Erythroblast (primary cell): ENCODE measurements around the gene UBE2G2.

Source experiments
- DNase-seq, 2 experiments: peaks; one replicate each; lab custom pipeline; 2025; lab: John Stamatoyannopoulos, UW
- GATA1 ChIP-seq: IDR thresholded peaks from 2 replicates; pipeline ENCODE4 v1.6.1; 2011; ENCODE audit warnings: low read depth, mild to moderate bottlenecking, control low read depth, low read length, moderate library complexity
- POLR2A ChIP-seq: IDR thresholded peaks from 2 replicates; pipeline ENCODE4 v1.6.1; 2011; ENCODE audit warnings: mild to moderate bottlenecking, low read length

UBE2G2 gene

DNA sequence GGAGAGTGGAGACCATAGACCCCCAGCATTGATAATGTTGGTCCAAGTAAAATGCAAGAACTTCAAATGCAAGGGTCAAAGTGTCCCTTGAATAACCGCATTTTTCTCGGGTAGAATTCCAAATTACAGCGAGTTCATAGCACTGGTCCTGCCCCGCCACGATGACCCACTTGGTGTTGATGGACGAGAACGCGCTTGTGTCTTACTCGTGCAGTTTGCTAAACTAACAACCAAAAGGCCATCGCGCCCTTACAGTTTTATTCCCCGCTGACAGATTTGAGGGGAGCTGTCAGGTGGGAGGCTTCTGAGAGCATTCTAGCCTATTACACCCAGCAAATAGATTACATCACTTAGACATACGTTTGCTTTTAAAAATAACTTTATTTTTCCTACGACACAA is 72.9 kb downstream of the UBE2G2 start:
- no peak for DNase-seq
- TF ChIP-seq POLR2A (no peak), GATA1 (no peak)

DNA sequence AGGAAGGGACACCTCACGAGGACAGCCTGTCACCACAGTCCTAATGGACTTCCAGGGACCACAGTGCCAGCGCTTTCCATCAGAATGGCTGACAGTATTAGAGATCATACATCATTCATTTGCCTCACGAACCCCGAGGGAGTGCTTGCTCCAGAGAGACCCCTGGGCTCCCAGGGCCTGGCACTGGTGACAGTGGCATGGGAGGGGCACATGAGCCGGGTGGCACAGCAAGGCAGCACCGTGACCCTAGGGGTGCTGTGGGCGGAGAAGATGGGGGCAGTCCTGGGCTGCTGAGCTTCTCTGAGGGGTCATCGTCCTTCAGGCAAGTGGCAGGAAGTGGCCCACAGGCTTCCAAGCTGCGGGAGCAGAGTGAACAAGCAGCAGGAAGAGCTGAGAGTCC is 73.9 kb downstream of the UBE2G2 start:
- TF ChIP-seq POLR2A = no peak
- no peak for TF ChIP-seq GATA1
- DNase-seq = no peak

DNA sequence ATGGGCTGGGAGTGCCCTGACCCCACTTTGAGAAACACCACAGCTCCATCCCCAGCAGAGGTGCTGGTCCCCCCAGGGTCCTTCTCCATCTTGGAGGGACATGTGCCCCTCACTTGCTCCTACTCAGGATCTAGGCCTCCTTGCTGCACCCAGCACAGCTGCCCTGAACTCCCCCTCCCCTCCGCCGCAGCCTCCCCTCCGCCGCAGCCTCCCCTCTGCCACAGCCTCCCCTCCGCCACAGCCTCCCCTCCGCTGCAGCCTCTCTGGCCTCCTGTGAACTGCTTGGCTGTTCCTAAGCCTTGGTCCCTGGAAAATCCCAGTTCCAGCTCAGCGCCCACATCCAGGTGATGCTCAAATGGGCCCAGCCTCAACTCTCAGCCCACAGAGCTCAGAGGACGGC is 74.3 kb downstream of the UBE2G2 start:
- no peak for TF ChIP-seq GATA1
- no peak for TF ChIP-seq POLR2A
- DNase-seq = no peak

DNA sequence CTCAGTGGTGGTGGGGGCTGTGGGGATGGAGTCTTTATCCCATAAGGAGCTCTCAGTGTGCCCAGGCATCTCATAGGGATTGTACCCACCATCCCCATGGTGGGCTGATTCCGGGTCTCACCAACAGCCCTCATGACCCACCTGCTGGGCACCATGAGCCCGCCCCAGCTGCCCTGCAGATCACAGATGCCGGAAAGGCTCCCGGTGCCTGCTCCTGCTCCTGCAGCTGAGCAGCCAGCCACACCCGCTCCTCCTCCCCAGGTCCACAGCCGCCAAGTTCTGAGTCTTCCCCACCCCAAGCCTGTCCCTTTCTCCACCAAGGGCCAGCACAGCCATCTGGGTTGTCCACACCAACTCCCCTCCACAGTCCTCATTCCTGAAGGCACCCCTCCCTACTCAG is 74.8 kb downstream of the UBE2G2 start:
- no peak for TF ChIP-seq GATA1
- no peak for TF ChIP-seq POLR2A
- DNase-seq = no peak

- TF ChIP-seq GATA1 (no peak), POLR2A (no peak)
Observed at GRCh38 chr21:44724926-44725325, 76.7 kb downstream of the UBE2G2 start.

GRCh38 chr21:44724196-44724595 is 77.4 kb downstream of the UBE2G2 start:
- TF ChIP-seq GATA1 (no peak), POLR2A (no peak)
- DNase-seq = no peak

More at GRCh38 chr21:44724926-44725325, 76.7 kb downstream of the UBE2G2 start:
- no peak for DNase-seq

DNA sequence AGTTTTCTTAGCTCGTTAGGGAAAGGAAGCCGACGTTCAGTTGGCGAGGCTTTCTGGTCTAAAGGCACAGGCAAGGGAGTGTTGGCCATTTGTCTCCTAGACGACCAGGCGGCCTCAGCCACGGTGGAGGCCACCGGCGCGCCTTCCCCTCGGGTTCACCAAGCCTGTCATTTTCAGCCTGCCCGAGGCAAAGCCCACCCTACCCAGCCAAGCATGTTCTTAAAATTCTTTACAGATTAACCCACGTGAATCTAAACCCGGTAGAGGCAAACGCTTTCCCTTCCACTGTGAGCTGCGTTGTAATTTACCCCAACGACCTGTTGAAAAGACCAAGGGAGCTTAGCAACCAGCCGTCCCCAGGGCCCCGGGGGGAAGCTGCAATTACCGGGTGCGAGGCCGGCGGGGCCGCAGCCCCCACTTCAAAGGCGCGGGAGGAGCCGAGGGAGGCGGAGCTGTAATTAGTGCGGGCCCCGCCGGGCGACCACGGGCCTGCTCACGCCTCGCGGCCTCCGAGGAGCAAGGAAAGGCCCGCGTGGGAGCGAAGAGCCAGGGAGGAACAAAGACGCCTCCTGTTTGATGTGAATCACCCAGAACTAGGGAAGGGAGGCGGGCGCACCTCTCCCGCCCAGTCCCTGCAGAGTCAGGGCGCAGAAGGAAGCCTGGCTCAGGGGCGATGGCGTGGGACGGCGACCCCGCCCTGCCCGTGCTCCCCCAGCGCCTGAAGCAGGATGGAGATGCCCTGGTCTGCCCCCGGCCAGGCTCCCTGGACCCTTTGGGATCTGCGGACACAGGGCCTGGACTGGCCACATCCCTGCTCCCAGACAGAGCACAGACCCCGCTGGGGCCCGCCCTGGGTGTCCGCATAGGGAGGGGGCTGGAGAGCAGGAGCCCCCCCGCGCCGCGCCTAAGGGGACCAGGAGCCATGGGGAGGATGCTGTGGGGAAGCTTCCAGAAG is 78.2 kb downstream of the UBE2G2 start:
- no peak for DNase-seq

GRCh38 chr21:44722731-44723130 is 78.9 kb downstream of the UBE2G2 start:
- DNase-seq = no peak
- TF ChIP-seq GATA1 = no peak
- TF ChIP-seq POLR2A = no peak

More for the DNA sequence above, 78.2 kb downstream of the UBE2G2 start:
- TF ChIP-seq GATA1 (no peak), POLR2A (no peak)

DNA sequence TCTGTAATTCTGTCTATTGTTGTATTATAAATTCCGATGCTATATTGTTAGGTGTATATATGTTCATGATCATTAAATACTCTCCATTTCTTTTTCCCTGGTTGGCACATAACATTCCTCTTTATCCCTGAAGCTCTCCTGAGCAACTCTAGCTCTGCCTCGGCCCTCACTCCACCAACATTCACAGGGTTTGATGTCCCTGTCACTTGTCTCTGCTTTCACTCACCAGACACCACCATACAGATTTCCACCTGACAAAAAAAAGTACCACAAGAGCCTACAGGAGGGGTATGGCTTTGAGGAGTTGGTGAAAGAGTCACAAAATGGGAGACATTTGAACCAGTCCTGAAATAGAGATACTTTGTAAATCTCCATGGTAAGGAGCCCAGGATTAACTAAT is 81.5 kb downstream of the UBE2G2 start:
- no peak for DNase-seq
- no peak for TF ChIP-seq GATA1
- TF ChIP-seq POLR2A = no peak
